Stimulated activated CD4-positive, alpha-beta T cell treated with anti-CD3 and anti-CD28 coated beads, TNF-alpha, amount 100 ng/mL, for 24 hours (primary cell): Measurements from ENCODE around the gene KIAA1328.

ENCODE experiments used
- DNase-seq, 3 experiments: peaks; one replicate each; pipeline ENCODE4 v3.0.0-alpha.2; 2020; ENCODE audit warnings: low read depth in 3 of 3

The KIAA1328 gene

GRCh38 chr18:37277804-37278203 is 448.9 kb downstream of the KIAA1328 start:
- no peak for DNase-seq
